OCI-LY3 (cell line): Measurements from ENCODE around the gene RERE.

ENCODE experiments used
- CTCF ChIP-seq: fragments of 200-600, 300-600 bp; sonication (generic); IDR thresholded peaks from 2 replicates; pipeline ENCODE4 v1.5.1; 2014; ENCODE audit warnings: antibody characterized with exemption, low read length, low read depth
- EZH2phosphoT487 ChIP-seq: fragments of 200-600 bp; shearing (Covaris generic); IDR thresholded peaks from 2 replicates; pipeline ENCODE4 v1.6.1; 2018; ENCODE audit warnings: antibody characterized with exemption, mixed run types, low read depth

DNA sequence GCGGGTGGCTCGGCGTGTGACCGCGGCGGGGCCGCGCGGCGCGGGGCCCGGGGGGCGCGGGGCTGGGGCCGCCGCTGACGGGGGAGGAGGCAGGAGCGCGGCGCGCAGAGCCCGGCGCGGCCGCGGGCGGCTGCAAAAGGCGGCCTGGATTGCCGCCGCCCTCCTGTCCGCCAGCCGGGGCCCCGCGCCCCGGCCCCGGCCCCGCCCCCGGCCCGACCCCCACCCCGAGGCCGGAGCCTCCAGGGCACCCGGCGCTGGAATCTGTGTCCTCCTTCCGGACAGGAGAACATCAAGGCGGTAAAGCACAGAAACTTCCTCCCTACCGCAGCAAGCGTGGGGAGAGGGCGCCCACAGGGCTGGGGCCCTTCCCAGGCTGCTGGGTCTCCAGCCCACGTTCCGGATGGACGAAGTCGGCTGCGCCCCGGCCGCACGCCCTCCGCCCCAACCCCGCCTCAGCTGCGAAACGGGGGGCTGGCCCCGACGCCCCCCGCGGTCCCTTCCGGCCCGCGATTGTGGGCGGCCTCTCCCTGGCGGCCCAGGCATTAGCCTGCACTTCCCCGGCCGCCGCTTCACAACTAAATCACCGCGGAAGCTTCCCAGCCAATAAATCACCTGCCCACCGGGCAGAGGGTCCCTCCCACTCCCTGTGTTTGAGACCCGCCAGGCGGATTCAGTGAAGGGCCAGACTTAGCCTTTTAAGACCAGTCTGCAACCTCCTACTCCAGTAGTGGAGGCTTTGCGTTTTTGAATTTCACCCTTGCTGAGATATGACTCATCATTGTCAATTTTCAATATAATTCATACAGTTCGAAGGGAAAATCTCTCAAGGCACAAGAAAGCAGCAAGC lies 393.5 kb downstream of the RERE start:
- TF ChIP-seq CTCF (no peak), EZH2phosphoT487 (no peak)
